Muscle layer of duodenum (tissue), 2 donors: ENCODE results near the gene TTC7B.

Source experiments
- H3K27ac ChIP-seq: one replicate; pipeline ENCODE4 v1.7.0; 2013; ENCODE audit warnings: mild to moderate bottlenecking, low read length
- H3K27me3 ChIP-seq: one replicate; pipeline ENCODE4 v1.7.0; 2013; ENCODE audit warnings: low read depth, mild to moderate bottlenecking, control low read depth, low read length
- H3K36me3 ChIP-seq, 2 donors: one replicate each; pipeline ENCODE4 v1.7.0; 2013; ENCODE audit warnings: low read length in 2 of 2, control low read depth in 1 of 2, mild to moderate bottlenecking in 1 of 2; ENCODE audit not compliant: insufficient read depth in 2 of 2, control insufficient read depth in 1 of 2
- H3K4me1 ChIP-seq, 2 donors: one replicate each; pipeline ENCODE4 v1.7.0; 2013; ENCODE audit warnings: low read length in 2 of 2, mild to moderate bottlenecking in 2 of 2, control low read depth in 1 of 2, moderate library complexity in 1 of 2; ENCODE audit not compliant: insufficient read depth in 2 of 2, control insufficient read depth in 1 of 2
- H3K4me3 ChIP-seq, 2 donors: one replicate each; pipeline ENCODE4 v1.7.0; 2013; ENCODE audit warnings: low read length in 2 of 2, low read depth in 1 of 2, mild to moderate bottlenecking in 1 of 2
- H3K9me3 ChIP-seq, 2 donors: one replicate each; pipeline ENCODE4 v1.7.0; 2013; ENCODE audit warnings: low read length in 2 of 2, control low read depth in 1 of 2, mild to moderate bottlenecking in 1 of 2; ENCODE audit not compliant: control insufficient read depth in 1 of 2
- donor health status: healthy.

Gene TTC7B

DNA sequence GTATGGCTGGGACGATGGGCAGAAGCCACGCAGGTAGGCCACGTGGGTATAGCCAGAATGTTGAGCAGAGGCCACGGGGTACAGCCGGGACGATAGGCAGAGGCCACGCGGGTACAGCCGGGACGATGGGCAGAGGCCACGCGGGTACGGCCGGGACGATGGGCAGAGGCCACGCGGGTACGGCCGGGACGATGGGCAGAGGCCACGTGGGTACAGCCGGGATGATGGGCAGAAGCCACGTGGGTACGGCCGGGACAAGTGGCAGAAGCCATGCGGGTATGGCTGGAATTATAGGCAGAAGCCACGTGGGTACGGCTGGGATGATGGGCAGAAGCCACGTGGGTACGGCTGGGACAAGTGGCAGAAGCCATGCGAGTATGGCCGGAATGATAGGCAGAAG lies 195.0 kb downstream of the TTC7B start:
- no peak overlapping the region for H3K4me3 ChIP-seq
- no peaks in the 10 kb centered on the region for H3K27me3 ChIP-seq
- H3K27ac ChIP-seq: no peak overlapping the region
- H3K9me3 ChIP-seq: no peaks in the 10 kb centered on the region
- H3K4me1 ChIP-seq: peaks cover 0 to 8% of the 10 kb centered on the region in 2 donors
- H3K36me3 ChIP-seq: peaks cover 4 to 5% of the 10 kb centered on the region in 2 donors

DNA sequence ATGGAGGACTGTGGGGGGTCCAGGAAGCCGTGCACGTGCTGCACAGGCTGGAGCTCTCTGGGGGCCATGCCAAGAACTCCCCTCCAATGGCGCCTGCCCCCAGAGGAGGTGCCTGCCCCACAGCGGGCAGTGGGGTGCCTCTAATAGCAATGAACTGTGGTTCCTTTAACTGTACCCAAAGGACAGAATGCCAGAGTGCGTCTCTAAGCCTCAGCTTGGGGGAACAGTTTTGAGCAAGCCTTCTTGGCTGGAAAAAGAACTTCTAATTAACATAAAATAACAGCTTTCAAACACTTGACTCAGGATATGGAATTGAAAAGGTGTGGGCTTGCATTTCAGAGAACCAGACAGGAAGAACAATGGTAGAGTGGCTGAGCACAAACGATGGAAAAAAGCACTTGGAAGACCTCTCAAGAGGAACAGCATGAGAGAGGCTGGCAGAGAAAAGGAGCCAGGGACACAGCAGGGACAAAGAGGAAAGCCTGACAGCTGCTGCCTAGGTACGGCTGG lies 195.6 kb downstream of the TTC7B start:
- no peaks in the 10 kb centered on the region for H3K27me3 ChIP-seq
- peaks cover 0 to 4% of the 10 kb centered on the region in 2 donors for H3K4me1 ChIP-seq
- H3K27ac ChIP-seq: no peak overlapping the region
- no peaks in the 10 kb centered on the region for H3K9me3 ChIP-seq
- H3K4me3 ChIP-seq: no peak overlapping the region
- peaks cover 4 to 5% of the 10 kb centered on the region in 2 donors for H3K36me3 ChIP-seq

DNA sequence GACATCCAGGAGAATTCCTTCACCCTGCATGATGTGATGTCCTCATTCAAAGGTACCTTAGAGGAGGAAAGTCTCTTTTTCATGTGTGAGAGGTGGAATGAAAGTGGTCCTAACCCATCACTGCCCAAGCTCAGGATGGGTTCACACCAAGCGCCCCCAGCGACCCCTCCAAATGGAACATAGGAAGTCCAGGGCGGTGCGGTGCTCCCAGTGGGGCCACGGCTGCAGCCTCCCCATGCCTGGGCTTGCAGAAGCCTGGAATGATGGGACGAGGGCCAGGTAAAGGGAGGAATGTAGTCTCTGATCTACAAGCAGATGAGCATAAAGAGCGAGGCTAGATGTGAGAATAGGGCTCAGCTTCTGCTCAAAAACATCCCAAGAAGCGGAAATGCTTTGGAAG lies 196.3 kb downstream of the TTC7B start:
- no peak overlapping the region for H3K27ac ChIP-seq
- H3K4me1 ChIP-seq: no peaks in the 10 kb centered on the region
- no peak overlapping the region for H3K4me3 ChIP-seq
- peaks cover 4 to 5% of the 10 kb centered on the region in 2 donors for H3K36me3 ChIP-seq
- H3K27me3 ChIP-seq: no peaks in the 10 kb centered on the region
- H3K9me3 ChIP-seq: no peaks in the 10 kb centered on the region

DNA sequence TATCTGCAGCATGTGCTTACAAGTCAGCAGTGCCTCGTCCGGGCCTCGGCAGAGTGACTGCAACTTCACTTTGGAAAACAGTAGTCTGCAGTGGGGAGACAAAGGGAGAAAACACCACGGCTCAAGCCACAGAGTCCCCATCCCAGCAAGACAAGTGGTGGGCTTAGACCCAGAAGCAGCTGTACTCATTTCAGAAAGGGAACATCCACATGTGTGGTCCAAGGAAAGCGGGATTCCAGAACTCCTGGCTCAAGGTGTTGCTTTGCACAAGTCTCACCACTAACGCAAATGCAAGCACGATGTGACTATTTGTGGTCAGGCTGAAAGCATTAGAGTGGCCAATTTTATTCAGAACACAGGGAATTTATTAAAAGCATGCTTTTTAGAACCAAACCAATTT lies 198.3 kb downstream of the TTC7B start:
- no peak overlapping the region for H3K4me3 ChIP-seq
- no peaks in the 10 kb centered on the region for H3K9me3 ChIP-seq
- peaks cover 4 to 5% of the 10 kb centered on the region in 2 donors for H3K36me3 ChIP-seq
- H3K27me3 ChIP-seq: no peaks in the 10 kb centered on the region
- H3K27ac ChIP-seq: no peak overlapping the region
- no peaks in the 10 kb centered on the region for H3K4me1 ChIP-seq

DNA sequence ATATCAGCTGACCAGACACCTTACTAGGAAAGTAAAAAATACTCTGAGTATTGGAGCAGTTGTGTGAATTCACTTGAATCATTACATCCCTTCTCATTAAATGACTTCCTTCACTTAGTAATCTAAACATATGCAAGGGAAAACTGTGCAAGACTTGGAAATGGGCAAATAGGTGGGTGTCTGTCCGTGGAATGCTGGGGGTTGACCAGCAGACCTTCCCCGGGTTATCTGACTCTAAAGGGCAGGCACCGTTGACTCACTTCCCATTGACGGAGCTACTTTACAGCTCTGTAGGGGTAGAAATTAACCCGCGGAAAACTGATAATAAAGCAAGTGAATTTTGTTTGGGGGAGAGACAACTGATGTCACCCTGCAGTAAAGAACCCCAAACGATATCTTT lies 199.3 kb downstream of the TTC7B start:
- Histone ChIP-seq H3K27ac (no peak overlapping the region), H3K4me1 (no peaks in the 10 kb centered on the region)

DNA sequence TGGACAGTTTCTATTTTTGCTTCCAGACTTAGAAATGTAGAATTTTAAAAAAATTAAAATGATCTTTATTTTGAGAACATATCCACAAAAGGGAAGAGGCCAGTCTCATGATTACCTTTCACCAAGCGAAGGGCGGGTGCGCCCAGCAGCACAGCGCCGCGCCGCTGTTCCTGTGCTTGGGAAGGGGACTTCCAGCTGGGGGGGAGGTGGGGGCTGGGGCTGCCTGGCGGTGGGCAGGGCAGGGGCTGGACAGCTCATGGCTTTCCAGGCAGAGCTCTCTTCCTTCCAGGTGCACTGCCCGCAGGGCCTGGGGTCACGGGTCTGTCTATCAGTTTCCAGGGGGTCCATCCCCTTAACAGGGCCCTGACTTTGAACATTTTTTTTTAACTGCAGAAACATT lies 199.9 kb downstream of the TTC7B start:
- Histone ChIP-seq H3K27ac (no peak overlapping the region), H3K4me1 (no peaks in the 10 kb centered on the region), H3K36me3 (peaks cover 4 to 5% of the 10 kb centered on the region in 2 donors), H3K27me3 (no peaks in the 10 kb centered on the region), H3K4me3 (no peak overlapping the region), H3K9me3 (no peaks in the 10 kb centered on the region)

More for the DNA sequence above, 199.3 kb downstream of the TTC7B start:
- H3K36me3 ChIP-seq: peaks cover 4 to 5% of the 10 kb centered on the region in 2 donors
- H3K4me3 ChIP-seq: no peak overlapping the region
- H3K9me3 ChIP-seq: no peaks in the 10 kb centered on the region
- H3K27me3 ChIP-seq: no peaks in the 10 kb centered on the region

DNA sequence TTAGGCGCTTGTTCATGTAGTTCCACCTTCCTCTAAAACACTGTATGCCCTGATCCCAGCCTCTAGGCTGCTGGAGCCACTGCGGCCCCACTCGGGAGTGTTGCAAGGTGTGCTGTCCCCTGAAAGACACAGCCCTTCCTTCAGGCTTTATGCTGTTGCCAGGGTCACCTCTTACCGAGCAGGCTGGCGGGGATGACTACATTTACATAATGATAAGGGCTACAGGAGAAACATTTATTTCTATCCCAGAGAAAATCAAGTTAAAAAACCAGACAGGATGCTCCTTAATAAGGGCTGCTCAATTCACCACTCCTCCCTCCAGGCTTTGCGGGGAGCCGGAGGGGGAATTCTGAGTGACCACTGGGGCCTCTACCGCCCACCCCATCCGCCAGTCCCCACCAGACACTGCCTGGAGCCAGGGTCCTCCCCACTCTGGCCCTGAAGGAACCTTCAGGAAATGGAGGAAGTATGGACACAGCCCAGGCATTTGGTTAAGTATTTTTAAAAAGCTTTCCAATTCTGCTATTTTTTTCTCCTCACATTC lies 200.6 kb downstream of the TTC7B start:
- Histone ChIP-seq H3K9me3 (no peaks in the 10 kb centered on the region), H3K27me3 (no peaks in the 10 kb centered on the region), H3K27ac (no peak overlapping the region), H3K4me1 (no peaks in the 10 kb centered on the region), H3K4me3 (no peak overlapping the region), H3K36me3 (peaks cover 4 to 5% of the 10 kb centered on the region in 2 donors)

DNA sequence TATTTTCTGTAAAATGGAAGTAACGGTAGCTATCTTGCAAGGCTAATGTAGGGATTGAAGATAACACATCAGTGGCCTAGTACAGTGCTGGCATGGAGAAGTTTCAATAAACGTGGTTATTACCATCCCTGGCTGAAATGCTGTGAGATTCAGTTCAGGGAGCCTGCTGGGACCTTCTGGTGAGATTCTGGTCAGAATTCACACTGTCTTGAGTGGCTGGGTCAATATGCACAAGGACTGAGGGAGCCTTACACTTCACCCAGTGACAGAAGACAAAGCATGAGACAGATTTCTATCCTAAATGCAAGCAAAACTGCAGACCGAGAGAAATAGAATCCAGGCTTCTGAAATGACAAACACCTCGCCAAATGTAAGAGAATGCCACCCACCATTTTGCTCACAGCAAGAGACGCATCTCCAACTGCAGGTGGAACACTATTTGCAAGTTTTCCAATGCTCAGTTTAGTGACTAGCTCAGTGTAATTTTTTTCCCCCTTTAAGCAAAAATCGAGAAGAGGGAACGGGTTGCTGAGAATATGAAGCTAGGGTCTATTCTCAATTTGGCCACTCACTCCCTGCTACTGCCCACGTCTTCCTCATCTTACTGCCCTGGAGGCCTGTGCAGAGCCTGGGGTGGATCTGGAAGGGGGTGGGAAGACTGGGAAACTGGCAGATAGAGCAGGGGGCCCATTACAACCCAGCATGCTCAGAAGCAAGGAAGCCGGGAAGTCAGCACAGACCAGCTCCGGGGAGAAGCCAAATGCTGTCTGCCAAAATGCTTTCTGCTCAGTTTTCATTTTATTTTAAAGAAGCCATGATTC lies 201.3 kb downstream of the TTC7B start:
- H3K27ac ChIP-seq: no peak overlapping the region

DNA sequence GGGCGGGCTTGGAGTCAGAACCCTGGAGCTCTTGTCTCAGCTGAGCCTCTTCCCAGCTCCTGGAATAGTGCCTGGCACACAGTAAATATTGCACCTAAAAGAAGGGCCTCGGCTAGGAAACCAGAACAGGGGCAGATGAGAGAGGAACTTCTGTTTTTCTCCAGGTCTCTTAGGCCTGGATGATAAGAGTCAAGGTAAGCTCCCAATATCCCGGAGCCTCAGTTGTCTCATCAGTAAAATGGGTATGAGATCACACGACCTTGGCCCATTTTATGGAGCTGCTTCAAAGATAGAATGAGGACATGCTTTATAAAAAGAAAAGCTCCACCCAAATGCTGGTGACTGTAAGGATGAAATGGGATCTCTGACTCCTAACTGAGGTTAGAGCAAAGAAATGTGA lies 202.2 kb downstream of the TTC7B start:
- peaks cover 0 to 6% of the 10 kb centered on the region in 2 donors for H3K4me1 ChIP-seq
- H3K27me3 ChIP-seq: no peaks in the 10 kb centered on the region
- H3K9me3 ChIP-seq: no peaks in the 10 kb centered on the region
- H3K36me3 ChIP-seq: peaks cover 4 to 5% of the 10 kb centered on the region in 2 donors
- H3K27ac ChIP-seq: no peak overlapping the region
- no peak overlapping the region for H3K4me3 ChIP-seq

More for the DNA sequence above, 201.3 kb downstream of the TTC7B start:
- no peaks in the 10 kb centered on the region for H3K27me3 ChIP-seq
- no peak overlapping the region for H3K4me3 ChIP-seq
- no peaks in the 10 kb centered on the region for H3K4me1 ChIP-seq
- peaks cover 4 to 5% of the 10 kb centered on the region in 2 donors for H3K36me3 ChIP-seq
- H3K9me3 ChIP-seq: no peaks in the 10 kb centered on the region

DNA sequence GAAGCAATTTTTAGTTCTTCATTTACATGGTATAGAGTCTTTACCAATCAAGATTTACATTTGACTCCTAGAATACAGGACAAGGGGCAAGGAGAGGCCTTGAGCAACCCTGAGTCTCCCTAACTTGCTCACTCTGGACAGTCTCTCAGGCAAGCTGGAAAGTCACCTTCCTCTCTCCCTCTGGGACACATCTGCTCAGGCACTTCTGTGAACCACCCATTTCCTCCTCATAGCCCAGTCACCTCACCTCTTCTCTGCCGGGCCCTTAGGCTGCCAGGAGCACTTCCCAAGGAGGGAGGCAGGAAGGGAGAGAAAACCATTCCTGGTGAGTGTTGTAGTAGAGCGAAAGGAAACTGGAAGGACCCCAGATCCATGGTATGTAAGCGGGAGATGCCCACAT lies 202.8 kb downstream of the TTC7B start:
- peaks cover 4 to 5% of the 10 kb centered on the region in 2 donors for H3K36me3 ChIP-seq
- peaks cover 0 to 7% of the 10 kb centered on the region in 2 donors for H3K4me1 ChIP-seq
- no peaks in the 10 kb centered on the region for H3K27me3 ChIP-seq
- H3K9me3 ChIP-seq: no peaks in the 10 kb centered on the region
- no peak overlapping the region for H3K4me3 ChIP-seq
- H3K27ac ChIP-seq: no peak overlapping the region

DNA sequence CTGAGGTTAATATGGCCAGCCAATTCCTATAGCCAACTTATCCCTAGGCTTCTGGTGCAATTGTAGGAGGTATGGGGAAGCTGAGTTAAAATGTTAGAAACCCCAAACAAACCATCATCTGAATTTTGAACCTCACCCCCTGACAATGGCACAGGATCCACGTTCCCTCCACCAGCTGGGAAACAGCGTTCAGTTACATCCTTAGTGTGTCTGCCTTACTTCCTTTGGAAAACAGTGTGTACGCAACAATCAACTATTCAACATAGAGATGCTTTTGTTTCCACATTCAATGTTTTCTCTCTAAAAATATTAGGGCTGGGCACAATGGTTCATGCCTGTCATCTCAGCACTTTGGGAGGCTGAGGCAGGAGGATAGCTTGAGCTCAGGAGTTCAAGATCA lies 203.4 kb downstream of the TTC7B start:
- Histone ChIP-seq H3K27me3 (no peaks in the 10 kb centered on the region), H3K36me3 (peaks cover 4% of the 10 kb centered on the region in 2 donors), H3K4me1 (peaks cover 0 to 7% of the 10 kb centered on the region in 2 donors), H3K9me3 (no peaks in the 10 kb centered on the region), H3K27ac (no peak overlapping the region), H3K4me3 (no peak overlapping the region)
